Measurements from ENCODE around the gene ATCAY. TPM values are rescaled to one million over a fixed set of nuclear protein-coding genes. Genes with fewer than 3 reads are reported as not detected.

ATCAY gene
- total and polyA plus RNA-seq, 2 of the 4 experiments (the other 2 are of a cell fraction) = 0.31 to 0.36 TPM

DNA sequence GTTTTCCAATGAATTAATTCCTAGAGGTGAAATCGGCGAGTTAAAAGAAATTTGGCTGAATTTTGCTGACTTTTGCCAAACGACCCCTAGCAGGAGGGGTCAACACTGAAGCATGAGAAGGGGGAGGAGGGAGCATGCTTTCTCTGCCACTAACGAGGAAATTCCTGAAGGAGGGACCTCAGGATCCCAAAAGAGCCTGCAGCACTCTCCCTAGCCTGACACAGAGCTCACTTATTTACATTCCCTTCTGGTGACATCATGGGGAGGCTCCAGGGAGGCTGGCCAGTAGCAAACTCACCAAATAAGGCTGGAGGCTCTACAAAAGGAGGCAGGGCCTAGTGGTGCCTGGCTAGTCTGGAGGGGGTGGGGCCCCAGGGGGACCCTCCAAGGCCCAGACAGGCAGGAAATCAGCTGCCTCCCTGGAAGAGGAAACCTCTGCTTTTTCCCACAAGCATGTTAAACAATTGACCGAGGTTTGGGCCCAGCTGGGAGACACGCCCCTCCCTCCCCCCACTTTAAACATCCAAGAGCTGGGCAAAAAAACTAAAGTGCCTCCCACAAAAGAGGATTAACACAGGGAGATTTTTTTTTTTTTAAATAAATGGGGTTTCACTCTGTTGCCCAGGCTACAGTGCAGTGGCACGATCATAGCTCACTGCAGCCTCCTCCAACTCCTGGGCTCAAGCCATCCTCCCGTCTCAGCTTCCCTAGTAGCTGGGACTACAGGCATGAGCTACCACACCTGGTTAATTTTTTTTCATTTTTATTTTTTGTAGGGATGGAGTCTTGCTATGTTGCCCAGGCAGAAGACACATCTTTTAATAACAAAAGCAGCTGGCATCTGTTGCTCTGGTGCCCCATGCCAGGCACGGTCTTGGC lies 88.3 kb downstream of the ATCAY start (continued):
- TF ChIP-seq NFE2L2 (IDR thresholded peaks at IDR 0.05; ENCODE audit: low read depth, low read length) = no peak
- TF ChIP-seq MXI1 (IDR thresholded peaks at IDR 0.05; ENCODE audit: borderline replicate concordance, low read depth, low read length) = peak; percentile 92
- TF ChIP-seq CHD1 (IDR thresholded peaks at IDR 0.05; ENCODE audit: low read depth, low read length) = 0 out of 2 replicates have a peak, but pooled peaks have one; percentile 79
- peak; percentile 51 for TF ChIP-seq MAFK (IDR thresholded peaks at IDR 0.05; ENCODE audit: low read depth, low read length)
